CD14-positive monocyte (primary cell): ENCODE data around the gene RHOV. TPM values are rescaled to one million over a fixed set of nuclear protein-coding genes. Genes with fewer than 3 reads are reported as not detected.

ENCODE experiments used
- DNase-seq, 3 donors: peaks; one replicate each; pipeline ENCODE4 v3.0.0-alpha.2; 2011 to 2022
- H2AFZ ChIP-seq: 2 replicates; pipeline ENCODE4 v1.6.0; 2012; ENCODE audit warnings: mild to moderate bottlenecking, low read depth, low read length, inconsistent platforms; ENCODE audit not compliant: insufficient read depth, poor library complexity, severe bottlenecking
- H3K27ac ChIP-seq, 2 donors: 1 replicate in 1 of 2; 2 replicates in 1 of 2; pipeline ENCODE4 v1.5.1; 2012 to 2013; ENCODE audit warnings: low read length in 2 of 2, control low read depth in 1 of 2, inconsistent platforms in 1 of 2, low read depth in 1 of 2, mild to moderate bottlenecking in 1 of 2
- H3K27me3 ChIP-seq, 2 donors: one replicate each; pipeline versions ENCODE4 v1.6.0 to v1.6.1; 2011 to 2013; ENCODE audit warnings: low read length in 2 of 2; ENCODE audit not compliant: control insufficient read depth in 2 of 2, insufficient read depth in 2 of 2
- H3K36me3 ChIP-seq, 2 donors: replicated peaks in 1 of 2; 1 replicate in 1 of 2; 2 replicates in 1 of 2; pipeline versions ENCODE4 v1.5.1 to v1.6.1; 2012 to 2013; ENCODE audit warnings: low read length in 2 of 2, control low read depth in 1 of 2, inconsistent platforms in 1 of 2, mild to moderate bottlenecking in 1 of 2; ENCODE audit not compliant: insufficient read depth in 2 of 2, control insufficient read depth in 1 of 2
- H3K4me1 ChIP-seq, 2 donors: 1 replicate in 1 of 2; 2 replicates in 1 of 2; pipeline versions ENCODE4 v1.5.1 to v1.6.1; 2012 to 2013; ENCODE audit warnings: low read length in 2 of 2, control low read depth in 1 of 2, inconsistent platforms in 1 of 2, mild to moderate bottlenecking in 1 of 2, moderate library complexity in 1 of 2; ENCODE audit not compliant: insufficient read depth in 2 of 2, control insufficient read depth in 1 of 2
- H3K4me2 ChIP-seq: replicated peaks from 2 replicates; pipeline ENCODE3; 2012; ENCODE audit warnings: low read length, moderate library complexity, mild to moderate bottlenecking; ENCODE audit not compliant: poor library complexity, severe bottlenecking; ENCODE audit errors: extremely low read depth
- H3K4me3 ChIP-seq, 3 experiments: fragments of 200-600 bp in 1 of 3; sonication (generic) in 1 of 3; replicated peaks in 1 of 3; 1 replicate in 2 of 3; 2 replicates in 1 of 3; pipeline ENCODE4 v1.5.1; 2011 to 2013; ENCODE audit warnings: low read length in 3 of 3, mild to moderate bottlenecking in 3 of 3, control low read depth in 2 of 3, low read depth in 2 of 3, inconsistent platforms in 1 of 3, moderate library complexity in 1 of 3
- H3K79me2 ChIP-seq: 2 replicates; pipeline ENCODE4 v1.6.0; 2012; ENCODE audit warnings: mild to moderate bottlenecking, control low read depth, inconsistent platforms, low read length, moderate library complexity; ENCODE audit not compliant: insufficient read depth
- H3K9ac ChIP-seq: 2 replicates; pipeline ENCODE4 v1.6.0; 2017; ENCODE audit warnings: low read length, mild to moderate bottlenecking; ENCODE audit not compliant: insufficient read depth, poor library complexity, severe bottlenecking
- H3K9me3 ChIP-seq, 2 donors: replicated peaks in 1 of 2; 1 replicate in 1 of 2; 2 replicates in 1 of 2; pipeline versions ENCODE4 v1.5.1 to v1.6.1; 2012 to 2013; ENCODE audit warnings: low read length in 2 of 2, control low read depth in 1 of 2; ENCODE audit not compliant: control insufficient read depth in 1 of 2, insufficient read depth in 1 of 2
- H4K20me1 ChIP-seq: 2 replicates; pipeline ENCODE4 v1.6.0; 2012; ENCODE audit warnings: mild to moderate bottlenecking, low read length, control low read depth, moderate library complexity; ENCODE audit not compliant: insufficient read depth
- H3K27ac Mint-ChIP-seq, 7 donors: one replicate each; pipeline ENCODE4 v1.8.0; 2020; ENCODE audit warnings: mild to moderate bottlenecking in 7 of 7, mixed read lengths in 7 of 7, moderate library complexity in 6 of 7, inconsistent platforms in 2 of 7
- H3K27me3 Mint-ChIP-seq, 3 donors: one replicate each; pipeline ENCODE4 v1.8.0; 2021 to 2022; ENCODE audit warnings: low read depth in 3 of 3, mild to moderate bottlenecking in 3 of 3, mixed read lengths in 3 of 3, moderate library complexity in 3 of 3, inconsistent platforms in 1 of 3
- H3K36me3 Mint-ChIP-seq, 2 donors: one replicate each; pipeline ENCODE4 v1.8.0; 2020; ENCODE audit warnings: mixed read lengths in 2 of 2, inconsistent platforms in 1 of 2, mild to moderate bottlenecking in 1 of 2
- H3K4me1 Mint-ChIP-seq: one replicate; pipeline ENCODE4 v1.8.0; 2020; ENCODE audit warnings: mild to moderate bottlenecking, mixed read lengths
- H3K4me3 Mint-ChIP-seq, 2 donors: one replicate each; pipeline ENCODE4 v1.8.0; 2020; ENCODE audit warnings: mild to moderate bottlenecking in 2 of 2, mixed read lengths in 2 of 2, moderate library complexity in 1 of 2
- H3K9me3 Mint-ChIP-seq, 7 donors: one replicate each; pipeline ENCODE4 v1.8.0; 2020 to 2022; ENCODE audit warnings: mixed read lengths in 7 of 7, mild to moderate bottlenecking in 6 of 7, moderate library complexity in 6 of 7, inconsistent platforms in 2 of 7
- CTCF ChIP-seq: fragments of 200-600 bp; IDR thresholded peaks from one replicate; pipeline ENCODE4 v1.8.0; 2022; ENCODE audit warnings: antibody characterized with exemption, mild to moderate bottlenecking
- WGBS: methylation state at CpG from one replicate; pipeline ENCODE4 v1.1.5; 2013; ENCODE audit warnings: missing lambda C conversion rate; ENCODE audit not compliant: insufficient coverage; 5-methylcytosine and 5-hydroxymethylcytosine counted together
- intact Hi-C, 2 donors: fragments of 100-400 bp; cut with micrococcal nuclease; formaldehyde crosslinking; loops; one replicate each; pipeline versions ENCODE4 v1.15.0 to v1.15.1; 2023
- polyA plus RNA-seq, 3 donors: library from polyadenylated mRNA; depleted of rRNA in 1 of 3; unstranded in 2 of 3; stranded (reverse) in 1 of 3; fragments of 300-500 nt in 2 of 3; fragments of >200 nt in 1 of 3; fragmentation: Illumina TruSeq in 2 of 3; gene quantifications; 1 replicate in 2 of 3; 2 replicates in 1 of 3; pipeline ENCODE4 v1.2.3, GENCODE V29; 2012 to 2021

Gene RHOV
- polyA plus RNA-seq, 3 donors = 0.08 TPM; not detected in 2

- H3K36me3 Mint-ChIP-seq = no peaks in the 10 kb centered on the region
- no peak overlapping the region for H3K4me3 Mint-ChIP-seq
- peaks cover 0 to 6% (median 0%) of the 10 kb centered on the region in 7 donors for H3K9me3 Mint-ChIP-seq
- no peaks in the 10 kb centered on the region for H3K4me1 ChIP-seq
- no peaks in the 10 kb centered on the region for H3K36me3 ChIP-seq
- no peak overlapping the region for H3K4me3 ChIP-seq
- H3K79me2 ChIP-seq = no peaks in the 10 kb centered on the region
- no peak overlapping the region for H3K27ac ChIP-seq
- DNase-seq = no peak
- no peak overlapping the region for H2AFZ ChIP-seq
- H3K27ac Mint-ChIP-seq = no peak overlapping the region
- no peaks in the 10 kb centered on the region for H3K27me3 ChIP-seq
- H3K4me1 Mint-ChIP-seq = no peaks in the 10 kb centered on the region
- intact Hi-C loops = no loop called here
- no peak for TF ChIP-seq CTCF
- H3K9ac ChIP-seq = no peak overlapping the region
- peaks cover 3 to 8% (median 5%) of the 10 kb centered on the region in 3 donors for H3K27me3 Mint-ChIP-seq
- H3K9me3 ChIP-seq = no peaks in the 10 kb centered on the region
- 90% methylated on average over 1 of the region's 1 CpG for WGBS
- H3K4me2 ChIP-seq = no peak overlapping the region
- no peaks in the 10 kb centered on the region for H4K20me1 ChIP-seq
These were observed 42.2 kb downstream of the RHOV start for GRCh38 chr15:40831861-40832260.

DNA sequence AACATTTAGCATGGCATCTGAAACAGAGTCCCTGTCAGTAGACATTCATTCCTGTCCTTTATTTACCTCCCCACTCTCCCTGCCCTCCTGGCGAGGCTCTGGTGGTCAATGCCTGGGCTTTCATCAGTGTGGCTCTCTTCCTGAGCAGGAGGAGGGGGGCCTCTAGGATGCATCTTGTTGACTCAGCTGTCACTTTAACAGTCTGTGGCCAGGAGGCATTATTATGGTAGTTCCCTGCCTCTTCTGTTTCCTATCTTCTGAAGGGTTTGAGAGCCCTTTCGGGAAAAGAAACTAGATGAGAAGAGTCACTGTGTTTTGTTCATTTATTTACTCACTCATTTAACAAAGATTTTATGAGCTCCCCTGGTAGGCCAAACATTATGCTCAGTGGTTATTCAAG lies 43.1 kb downstream of the RHOV start:
- WGBS = no CpG with 5 or more reads among the region's 2 CpGs
- Histone ChIP-seq H3K36me3 (no peaks in the 10 kb centered on the region), H3K4me2 (no peak overlapping the region), H3K27ac (no peak overlapping the region), H3K4me3 (no peak overlapping the region), H3K4me1 (no peaks in the 10 kb centered on the region), H2AFZ (peak overlapping the region; percentile 35), H3K9ac (no peak overlapping the region), H4K20me1 (no peaks in the 10 kb centered on the region), H3K27me3 (no peaks in the 10 kb centered on the region), H3K79me2 (no peaks in the 10 kb centered on the region), H3K9me3 (no peaks in the 10 kb centered on the region)
- Mint-ChIP-seq H3K36me3 (no peaks in the 10 kb centered on the region), H3K4me3 (no peak overlapping the region), H3K27ac (no peak overlapping the region), H3K4me1 (no peaks in the 10 kb centered on the region), H3K9me3 (peaks cover 0 to 6% (median 0%) of the 10 kb centered on the region in 7 donors), H3K27me3 (peaks cover 3 to 8% (median 5%) of the 10 kb centered on the region in 3 donors)
- no peak for DNase-seq
- intact Hi-C loops = no loop called here
- TF ChIP-seq CTCF = no peak
